Kidney epithelial cell (primary cell): ENCODE results near the gene PRM1. TPM values are rescaled to one million over a fixed set of nuclear protein-coding genes. Genes with fewer than 3 reads are reported as not detected.

Experiments
- DNase-seq: peaks from one replicate; pipeline ENCODE4 v3.0.0-alpha.2; 2010; ENCODE audit warnings: low read depth
- H3K27me3 ChIP-seq: 2 replicates; pipeline ENCODE4 v1.6.0; 2011; ENCODE audit warnings: low read length; ENCODE audit not compliant: control insufficient read depth, insufficient read depth
- H3K36me3 ChIP-seq: 2 replicates; pipeline ENCODE4 v1.5.1; 2011; ENCODE audit warnings: low read length; ENCODE audit not compliant: control insufficient read depth, insufficient read depth
- H3K4me3 ChIP-seq: 2 replicates; pipeline ENCODE4 v1.5.1; 2011; ENCODE audit warnings: low read depth, mild to moderate bottlenecking, control low read depth, low read length
- total RNA-seq: library from RNA; depleted of rRNA; stranded (reverse); fragments of >200 nt; gene quantifications from 2 replicates; pipeline ENCODE4 v1.2.3, GENCODE V29; 2015
- TF ChIP-seq, protein P1 (sequence below): IDR thresholded peaks from 2 replicates; pipeline ENCODE4 v1.5.1; 2011; ENCODE audit warnings: mild to moderate bottlenecking, moderate library complexity, low read length, control low read depth, inconsistent platforms; ENCODE audit not compliant: insufficient read depth, poor library complexity, severe bottlenecking

Gene PRM1
- total RNA-seq, 1 donor from 2014 or later: not detected

DNA sequence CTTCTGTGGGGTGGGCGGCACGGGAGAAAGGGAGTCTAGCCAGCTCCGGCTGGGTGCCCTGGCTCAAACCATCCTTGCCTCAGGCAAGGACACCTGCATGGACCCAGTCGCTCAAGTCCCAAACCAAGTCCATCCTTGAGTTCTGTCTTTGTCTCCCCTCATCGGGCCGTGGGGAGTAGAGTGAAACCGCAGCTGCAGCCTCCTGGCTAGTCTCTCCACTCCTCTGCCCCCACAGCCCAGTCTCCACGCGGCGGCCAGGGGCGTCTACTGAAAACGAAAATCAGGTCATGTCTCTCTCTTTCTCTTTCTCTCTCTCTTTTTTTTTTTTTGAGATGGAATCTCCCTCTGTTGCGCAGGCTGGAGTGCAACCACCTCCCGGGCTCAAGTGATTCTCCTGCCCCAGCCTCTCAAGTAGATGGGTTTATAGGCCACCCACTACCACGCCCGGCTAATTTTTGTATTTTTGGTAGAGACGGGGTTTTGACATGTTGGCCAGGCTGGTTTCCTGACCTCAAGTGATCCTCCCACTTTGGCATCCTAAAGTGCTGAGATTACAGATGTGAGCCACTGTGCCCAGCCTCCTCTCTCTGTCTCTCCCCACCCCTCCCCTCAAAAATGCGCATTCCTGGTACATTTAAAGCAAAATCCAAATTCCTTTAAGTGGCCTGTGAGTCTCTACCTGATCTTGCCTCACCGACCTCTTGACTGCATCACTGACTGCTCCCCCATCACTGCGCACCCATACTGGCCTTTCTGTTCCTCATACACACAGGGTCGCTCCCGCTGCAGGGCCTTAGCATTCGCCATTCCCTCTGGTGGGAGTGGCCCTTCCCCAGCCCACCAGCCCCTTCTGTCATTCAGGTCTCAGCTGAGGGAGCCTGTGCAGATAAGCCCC, 46.4 kb upstream of the PRM1 start:
- TF ChIP-seq, protein P1, sequence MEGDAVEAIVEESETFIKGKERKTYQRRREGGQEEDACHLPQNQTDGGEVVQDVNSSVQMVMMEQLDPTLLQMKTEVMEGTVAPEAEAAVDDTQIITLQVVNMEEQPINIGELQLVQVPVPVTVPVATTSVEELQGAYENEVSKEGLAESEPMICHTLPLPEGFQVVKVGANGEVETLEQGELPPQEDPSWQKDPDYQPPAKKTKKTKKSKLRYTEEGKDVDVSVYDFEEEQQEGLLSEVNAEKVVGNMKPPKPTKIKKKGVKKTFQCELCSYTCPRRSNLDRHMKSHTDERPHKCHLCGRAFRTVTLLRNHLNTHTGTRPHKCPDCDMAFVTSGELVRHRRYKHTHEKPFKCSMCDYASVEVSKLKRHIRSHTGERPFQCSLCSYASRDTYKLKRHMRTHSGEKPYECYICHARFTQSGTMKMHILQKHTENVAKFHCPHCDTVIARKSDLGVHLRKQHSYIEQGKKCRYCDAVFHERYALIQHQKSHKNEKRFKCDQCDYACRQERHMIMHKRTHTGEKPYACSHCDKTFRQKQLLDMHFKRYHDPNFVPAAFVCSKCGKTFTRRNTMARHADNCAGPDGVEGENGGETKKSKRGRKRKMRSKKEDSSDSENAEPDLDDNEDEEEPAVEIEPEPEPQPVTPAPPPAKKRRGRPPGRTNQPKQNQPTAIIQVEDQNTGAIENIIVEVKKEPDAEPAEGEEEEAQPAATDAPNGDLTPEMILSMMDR: no peak
- DNase-seq: no peak
- H3K4me3 ChIP-seq: no peak overlapping the region
- no peaks in the 10 kb centered on the region for H3K36me3 ChIP-seq
- H3K27me3 ChIP-seq: no peaks in the 10 kb centered on the region

DNA sequence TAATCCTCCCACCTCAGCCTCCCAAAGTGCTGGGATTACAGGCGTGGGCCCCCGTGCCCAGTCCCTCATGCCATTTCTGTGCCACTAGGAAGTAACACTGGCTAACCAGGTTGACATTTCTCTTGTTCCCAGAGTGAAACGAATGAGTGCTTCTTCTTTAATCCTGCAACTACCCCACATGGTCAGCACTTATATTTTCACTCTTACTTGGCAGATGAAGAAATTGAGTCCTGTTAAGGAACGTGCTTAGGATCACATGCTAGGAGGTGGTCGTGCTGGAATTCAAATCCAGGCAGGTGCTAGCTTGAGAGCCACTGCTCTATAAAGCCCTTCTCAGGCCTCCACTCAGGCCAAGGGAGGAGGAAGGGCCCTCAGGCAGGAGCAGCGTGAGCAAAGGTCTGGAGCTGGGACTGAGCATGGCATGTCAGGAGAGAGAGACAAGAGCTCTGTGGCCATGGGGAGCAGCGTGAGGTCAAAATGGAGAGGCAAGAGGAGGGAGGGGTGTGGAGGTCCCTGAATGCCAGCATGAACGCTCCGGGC, 45.7 kb upstream of the PRM1 start:
- H3K36me3 ChIP-seq: no peaks in the 10 kb centered on the region
- TF ChIP-seq, protein P1: no peak

DNA sequence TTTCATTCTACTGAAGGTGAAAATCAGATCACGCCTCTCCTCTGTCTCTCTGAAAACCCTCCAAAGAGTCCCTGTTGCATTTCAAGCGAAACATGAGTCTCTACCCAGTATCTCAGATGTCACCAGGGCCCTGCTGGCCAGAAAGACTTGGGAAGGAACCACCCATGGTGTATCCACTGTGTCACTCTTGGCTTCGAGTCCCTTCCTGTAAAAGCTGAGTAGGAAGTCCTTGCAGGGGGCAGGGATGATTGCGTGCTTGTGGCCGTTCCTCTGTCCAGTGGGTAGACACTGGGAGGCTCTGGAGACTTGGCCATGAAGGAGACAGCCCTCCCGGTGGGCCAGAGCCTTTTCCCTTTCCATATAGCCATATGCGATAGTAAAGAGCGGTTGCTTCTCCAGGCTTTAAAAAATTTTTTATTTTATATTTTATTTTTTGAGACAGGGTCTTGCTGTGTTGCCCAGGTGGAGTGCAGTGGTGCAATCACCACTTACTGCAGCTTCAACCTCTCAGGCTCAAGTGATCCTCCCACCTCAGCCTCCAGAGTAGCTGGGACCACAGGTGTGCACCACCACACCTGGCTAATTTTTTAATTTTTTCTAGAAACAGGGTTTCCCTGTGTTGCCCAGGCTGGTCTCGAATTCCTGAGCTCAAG, 45.1 kb upstream of the PRM1 start:
- TF ChIP-seq, protein P1: no peak
- no peaks in the 10 kb centered on the region for H3K27me3 ChIP-seq
- H3K4me3 ChIP-seq: no peak overlapping the region
- no peaks in the 10 kb centered on the region for H3K36me3 ChIP-seq
- no peak for DNase-seq

More for the DNA sequence above, 45.7 kb upstream of the PRM1 start:
- Histone ChIP-seq H3K27me3 (no peaks in the 10 kb centered on the region), H3K4me3 (no peak overlapping the region)
- DNase-seq: no peak

DNA sequence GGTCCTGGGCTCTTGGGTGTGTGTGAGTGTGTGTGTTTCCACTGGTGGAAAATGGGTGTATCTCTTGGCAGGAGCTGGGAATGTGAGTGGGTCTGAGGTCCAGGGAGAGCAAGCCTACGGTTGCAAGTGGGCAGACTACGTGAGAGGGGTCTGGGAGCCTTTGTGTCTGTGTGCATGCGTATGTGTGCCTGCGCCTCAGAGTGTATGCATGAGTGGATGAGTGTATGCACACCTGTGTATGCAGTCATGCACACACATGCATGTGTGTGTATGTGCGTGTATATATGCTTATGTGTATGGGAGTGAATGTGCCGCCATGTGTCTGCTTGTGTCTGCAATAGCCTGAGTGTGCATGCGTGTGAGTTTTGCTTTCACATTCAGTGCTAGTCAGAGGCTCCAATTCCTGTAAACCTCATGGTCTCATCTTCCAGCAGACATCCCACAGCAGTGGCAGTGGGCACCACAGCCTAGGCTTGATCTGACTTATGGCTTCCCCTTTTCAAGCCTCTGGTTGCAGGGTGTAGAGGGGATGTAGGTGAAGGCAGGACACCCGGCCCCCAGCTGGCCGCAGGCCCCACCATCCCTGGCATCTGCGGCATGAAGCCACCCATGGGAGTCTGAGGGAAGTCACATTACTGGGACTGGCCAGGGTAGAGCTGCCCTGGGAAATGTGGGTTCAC, 44.4 kb upstream of the PRM1 start:
- Histone ChIP-seq H3K4me3 (no peak overlapping the region), H3K36me3 (no peaks in the 10 kb centered on the region), H3K27me3 (no peaks in the 10 kb centered on the region)
- TF ChIP-seq, protein P1: no peak
- no peak for DNase-seq

DNA sequence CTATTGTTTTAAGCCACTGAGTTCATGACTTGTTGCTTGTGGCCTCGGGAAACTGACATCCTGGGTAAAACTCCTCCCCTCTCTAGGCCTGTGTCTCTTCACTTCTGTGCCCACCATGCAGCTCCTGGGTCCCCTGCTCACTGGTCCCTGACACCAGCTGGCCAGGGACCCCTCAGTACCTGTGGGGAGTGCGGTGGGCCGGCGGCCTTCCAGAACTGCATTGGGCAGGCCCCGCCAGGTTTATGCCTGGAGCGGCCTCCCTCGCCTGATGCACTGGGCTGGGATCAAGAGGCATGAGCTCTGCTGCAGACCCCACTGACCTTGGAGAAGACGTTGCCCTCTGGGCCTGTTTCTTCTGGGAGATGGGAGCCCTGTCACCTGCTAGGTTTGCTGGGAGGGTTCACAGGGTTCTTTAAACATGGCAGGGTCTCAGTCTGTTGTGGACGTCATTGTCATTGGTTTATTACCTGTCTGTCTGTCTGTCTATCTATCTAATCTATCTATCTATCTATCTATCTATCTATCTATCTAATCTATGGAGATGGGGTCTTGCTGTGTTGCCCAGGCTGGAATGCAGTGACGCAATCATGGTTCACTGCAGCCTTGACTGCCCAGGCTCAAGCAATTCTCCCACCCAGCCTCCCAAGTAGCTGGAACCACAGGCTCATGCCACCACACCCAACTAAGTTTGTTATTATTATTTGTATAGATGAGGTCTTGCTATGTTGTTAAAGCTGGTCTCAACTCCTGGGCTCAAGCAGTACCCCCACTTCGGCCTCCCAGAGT, 42.6 kb upstream of the PRM1 start:
- TF ChIP-seq, protein P1: no peak
- Histone ChIP-seq H3K36me3 (no peaks in the 10 kb centered on the region), H3K27me3 (no peaks in the 10 kb centered on the region), H3K4me3 (no peak overlapping the region)
- no peak for DNase-seq
